GM18909 (cell line): ENCODE results near the gene CCR9.
A peak's percentile ranks its signal among the peaks of the same experiment; 100 is the strongest.

ENCODE experiments used
- ATAC-seq: cut with Tn5 transposase; IDR thresholded peaks from one replicate; pipeline ENCODE4 v1.9.1; 2021; ENCODE audit warnings: mild to moderate bottlenecking; ENCODE audit not compliant: unreplicated experiment, poor library complexity

The CCR9 gene

GRCh38 chr3:45906681-45907407, 20.5 kb downstream of the CCR9 start:
- ATAC-seq = no peak

DNA sequence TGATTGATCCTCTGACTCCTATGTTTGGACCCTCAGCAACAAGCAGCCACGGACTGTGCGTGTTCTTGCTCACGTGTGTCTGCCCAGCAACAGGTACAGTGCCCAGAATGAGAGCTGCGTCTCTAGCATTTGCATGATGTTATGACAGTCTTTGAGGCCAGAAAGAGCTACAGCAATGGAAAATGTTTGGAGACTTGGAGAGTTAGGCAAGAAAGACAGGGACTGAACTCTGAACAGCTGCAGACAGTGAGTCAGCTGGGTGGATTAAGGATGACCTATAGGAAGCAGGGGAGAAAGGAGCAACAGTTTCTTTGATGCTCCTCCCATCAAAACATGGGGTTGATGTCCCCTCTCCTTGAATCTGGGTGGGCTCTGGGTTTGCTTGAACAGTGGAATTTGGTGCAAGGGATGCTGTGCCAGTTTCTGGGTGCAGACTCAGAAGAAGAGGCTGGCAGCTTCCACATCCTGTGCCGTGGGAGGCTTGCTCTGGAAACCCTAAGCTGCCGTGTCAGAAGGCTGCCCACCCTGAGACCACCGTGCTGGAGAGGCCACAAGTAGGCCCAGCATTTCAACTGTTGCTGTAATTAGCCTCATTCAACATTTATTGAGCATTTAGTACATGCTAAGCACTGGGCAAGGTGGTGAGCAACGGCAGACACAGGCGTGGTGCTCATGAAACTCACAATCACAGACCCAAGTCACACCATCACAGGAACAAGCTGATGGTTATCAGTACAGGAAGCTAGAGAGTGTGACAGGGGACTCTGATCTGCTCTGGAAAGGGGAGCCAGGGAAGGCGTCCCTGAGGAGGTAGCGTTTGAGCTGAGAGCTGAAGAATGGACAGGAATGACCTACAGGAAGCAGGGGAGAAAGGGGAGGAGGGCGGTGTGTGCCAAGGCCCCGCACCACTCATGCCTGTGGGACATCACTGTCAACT, 21.7 kb downstream of the CCR9 start:
- no peak for ATAC-seq

DNA sequence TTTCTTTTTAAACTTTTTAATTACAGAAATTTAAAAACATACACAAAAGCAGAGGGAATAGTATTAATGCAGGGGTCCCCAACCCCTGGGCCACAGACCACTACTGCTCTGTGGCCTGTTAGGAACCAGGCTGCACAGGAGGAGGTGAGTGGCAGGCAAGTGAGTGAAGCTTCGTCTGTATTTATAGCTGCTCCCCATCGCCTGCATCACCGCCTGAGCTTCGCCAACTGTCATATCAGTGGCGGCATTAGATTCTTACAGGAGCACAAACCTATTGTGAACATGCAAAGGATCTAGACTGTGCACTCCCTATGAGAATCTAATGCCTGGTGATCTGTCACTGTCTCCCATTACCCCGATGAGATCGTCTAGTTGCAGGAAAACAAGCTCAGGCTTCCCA, 22.4 kb downstream of the CCR9 start:
- no peak for ATAC-seq

DNA sequence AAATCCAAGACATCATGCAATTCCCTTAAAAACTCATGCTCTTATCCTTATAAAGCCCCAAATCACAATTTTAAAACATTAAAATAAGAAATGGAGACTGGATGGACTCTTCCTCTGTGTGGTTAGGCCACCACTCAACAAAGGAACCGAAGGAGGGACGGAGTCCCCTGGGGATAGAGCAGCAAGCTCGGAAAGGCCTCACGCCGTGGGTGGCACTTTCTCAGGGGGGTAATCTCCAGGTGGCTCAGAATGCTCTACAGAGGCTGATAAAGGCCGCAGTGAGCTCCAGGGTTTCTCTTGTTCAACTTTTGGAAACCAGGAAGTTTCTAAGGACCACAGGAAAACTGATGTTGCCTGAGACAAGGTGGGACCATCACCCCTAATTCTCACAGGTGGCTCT, 23.2 kb downstream of the CCR9 start:
- no peak for ATAC-seq

GRCh38 chr3:45910892-45911291, 24.5 kb downstream of the CCR9 start:
- no peak for ATAC-seq

DNA sequence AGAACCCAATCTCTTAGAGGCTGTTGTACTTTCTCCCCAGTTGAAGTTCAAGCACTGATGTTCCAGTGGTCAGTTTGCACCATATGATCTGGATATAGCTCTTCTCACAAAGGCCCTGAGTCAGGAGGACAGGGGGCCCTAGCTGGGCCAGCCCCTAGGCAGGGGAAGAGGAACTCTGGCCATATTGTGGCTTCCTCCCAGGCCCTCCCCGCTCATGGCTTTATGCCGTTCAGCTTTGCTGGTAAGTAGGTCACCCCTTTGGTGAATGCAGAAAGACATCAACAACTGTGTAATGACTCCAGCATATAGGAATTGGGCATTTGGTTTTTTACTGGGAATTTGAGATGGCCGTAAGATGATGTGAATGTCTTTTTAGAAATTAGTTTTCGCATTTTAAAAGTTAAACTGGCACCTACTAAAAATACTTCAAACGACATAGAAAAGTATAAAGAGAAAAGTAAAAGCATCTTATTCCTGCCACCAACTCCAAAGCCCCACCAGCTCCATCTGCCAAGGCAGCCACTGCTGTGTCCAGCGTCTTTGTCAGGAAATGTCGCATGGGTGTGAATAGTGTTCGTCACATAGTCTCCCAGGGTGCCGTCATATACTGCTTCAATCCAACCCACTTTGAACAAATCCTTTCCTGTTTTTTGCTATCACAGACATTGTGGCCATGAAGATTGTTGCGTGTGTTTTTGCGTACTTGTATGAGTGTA, 25.3 kb downstream of the CCR9 start:
- no peak for ATAC-seq

- ATAC-seq = no peak
These were observed 26.1 kb downstream of the CCR9 start for GRCh38 chr3:45912435-45912834.

GRCh38 chr3:45914362-45915058, 28.2 kb downstream of the CCR9 start:
- no peak for ATAC-seq

GRCh38 chr3:45915059-45915439, 28.7 kb downstream of the CCR9 start:
- ATAC-seq = no peak

DNA sequence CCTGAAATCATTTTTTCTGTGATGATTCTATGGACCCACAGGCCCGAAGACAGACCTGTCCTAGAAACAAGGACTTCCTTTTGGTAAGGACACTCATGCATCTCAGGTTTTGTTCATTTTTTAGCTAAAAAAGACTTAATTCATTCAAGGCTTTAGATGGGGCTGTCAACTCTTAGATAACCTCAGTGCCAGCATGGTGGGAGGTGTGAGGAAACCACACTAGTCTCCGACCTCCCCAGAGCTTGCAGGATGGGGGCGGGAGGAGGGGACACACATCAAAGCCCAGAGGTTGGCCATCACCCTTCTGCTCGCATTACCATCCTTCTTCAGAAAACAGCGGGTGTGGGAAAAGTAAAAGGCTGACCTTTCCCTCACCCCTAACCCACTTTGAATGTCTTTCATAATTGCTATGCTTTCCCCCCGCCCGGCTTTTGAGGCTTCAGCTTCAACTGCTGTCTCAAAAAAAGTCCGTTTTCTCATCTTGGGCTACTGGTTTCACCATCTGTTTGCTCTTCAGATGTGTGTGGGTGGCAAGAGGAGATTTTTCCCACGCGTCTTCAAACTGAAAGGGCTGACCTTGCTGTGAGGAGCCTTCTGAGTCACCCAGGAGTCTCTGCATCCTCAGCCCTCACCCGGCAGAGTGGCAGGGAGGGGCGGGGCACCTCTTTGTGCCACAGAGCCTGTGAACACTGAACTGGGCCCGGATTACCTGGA, 29.3 kb downstream of the CCR9 start:
- peak; percentile 88 for ATAC-seq

DNA sequence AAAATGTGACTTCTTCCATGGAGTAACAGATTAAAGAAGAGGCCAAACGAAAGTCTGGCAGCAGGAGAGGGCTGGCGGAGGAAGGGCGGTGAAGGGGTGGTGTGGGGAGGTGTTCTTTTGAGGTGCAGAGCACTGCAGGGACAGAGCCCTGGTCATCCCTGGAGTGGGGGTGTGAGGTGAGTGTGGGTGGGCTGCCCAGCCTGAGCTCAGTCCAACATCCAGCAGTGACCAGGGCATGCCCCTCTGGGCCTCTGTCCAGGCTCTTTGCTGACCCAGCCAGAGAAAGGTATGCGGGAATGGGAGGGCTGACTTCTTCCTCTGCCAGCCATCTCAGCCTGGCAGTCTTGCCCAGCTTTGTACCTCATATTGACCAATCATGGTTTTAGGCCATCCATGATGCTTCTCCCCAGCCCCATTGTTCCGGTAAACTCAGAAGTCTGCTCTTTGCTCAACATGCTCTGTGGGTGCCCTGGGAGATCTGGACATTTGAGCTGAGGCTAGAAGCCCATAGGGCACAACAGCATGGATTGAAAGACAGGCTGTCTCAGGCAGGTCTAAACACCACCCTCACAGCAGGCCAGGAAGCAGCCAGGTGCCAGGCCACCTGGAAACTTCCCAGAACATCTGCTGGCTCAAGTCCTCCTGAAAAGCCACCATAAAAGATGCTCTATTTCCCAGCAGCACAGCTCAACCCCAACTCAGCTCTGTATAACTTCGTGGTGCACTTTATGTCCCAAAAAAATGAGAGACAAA, 31.0 kb downstream of the CCR9 start:
- ATAC-seq = no peak

GRCh38 chr3:45921158-45922038, 35.1 kb downstream of the CCR9 start:
- no peak for ATAC-seq

- ATAC-seq = no peak
These were observed 35.6 kb downstream of the CCR9 start for GRCh38 chr3:45922039-45922326.

GRCh38 chr3:45922950-45923590, 36.7 kb downstream of the CCR9 start:
- ATAC-seq = no peak

GRCh38 chr3:45923755-45924154, 37.4 kb downstream of the CCR9 start:
- no peak for ATAC-seq

GRCh38 chr3:45927881-45928280, 41.5 kb downstream of the CCR9 start:
- ATAC-seq = no peak

DNA sequence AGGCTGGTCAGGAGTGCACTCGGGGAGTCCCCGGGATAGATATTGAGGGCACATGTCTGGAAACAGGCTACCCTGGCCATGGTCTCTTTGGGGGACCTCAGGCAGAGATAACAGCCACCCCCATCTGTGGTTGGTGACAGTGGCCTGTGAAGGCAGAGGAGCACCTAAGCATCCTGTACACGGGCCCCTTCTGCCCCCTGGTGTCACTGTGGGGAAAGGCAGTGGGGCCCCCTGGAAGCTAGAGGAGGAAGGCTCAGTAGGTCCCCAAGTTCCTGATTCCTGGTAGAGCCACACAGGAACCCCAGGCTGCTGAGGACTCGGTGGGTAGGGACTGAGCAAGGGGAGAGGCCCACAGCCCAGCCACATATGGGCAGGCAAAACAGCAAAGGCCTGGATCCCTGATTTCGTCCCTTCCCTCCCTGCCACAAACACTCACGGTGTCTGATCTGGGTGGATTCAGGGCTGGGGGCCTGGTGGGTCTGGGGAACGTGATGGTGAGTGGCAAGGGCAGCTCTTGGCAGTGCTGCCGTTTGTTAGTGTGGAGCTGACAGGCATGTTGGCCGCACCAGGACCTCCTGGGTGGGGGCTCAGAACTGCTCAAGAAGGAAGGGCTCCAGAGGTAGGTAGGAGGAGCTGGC, 42.8 kb downstream of the CCR9 start:
- ATAC-seq = no peak
